NB4 (cell line): Measurements from ENCODE around the gene NECAB3.

Source experiments
- MYC ChIP-seq: IDR thresholded peaks from 2 replicates; pipeline ENCODE4 v1.6.1; 2011; ENCODE audit warnings: low read depth, low read length
- POLR2A ChIP-seq: IDR thresholded peaks from 2 replicates; pipeline ENCODE4 v1.6.1; 2011; ENCODE audit warnings: mild to moderate bottlenecking; ENCODE audit not compliant: insufficient read length; ENCODE audit errors: extremely low read depth
- TF ChIP-seq, protein P1 (sequence below): IDR thresholded peaks from one replicate; pipeline ENCODE4 v1.5.1; 2012; ENCODE audit warnings: low read depth, low read length
- TF ChIP-seq, protein P2 (sequence below): IDR thresholded peaks from 2 replicates; pipeline ENCODE4 v1.6.1; 2011; ENCODE audit warnings: low read depth, low read length

DNA sequence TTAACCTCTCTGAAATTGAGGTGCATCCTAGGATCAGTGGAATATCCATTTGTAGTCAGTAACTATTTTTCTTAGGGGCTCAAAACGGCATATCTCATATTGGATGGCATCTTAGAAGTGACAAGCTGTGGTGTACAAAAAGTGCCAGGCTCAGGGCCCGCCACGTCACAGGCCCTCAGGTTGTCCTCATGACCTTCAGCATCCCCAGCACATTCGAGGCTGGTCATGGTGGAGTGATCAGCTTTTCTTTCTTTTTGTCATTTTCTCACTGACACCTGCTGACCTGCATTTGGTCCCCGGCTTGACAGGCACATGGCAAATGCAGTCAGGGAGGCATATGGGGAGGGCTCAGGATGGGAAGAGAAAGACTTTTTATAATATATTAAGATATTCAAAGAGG lies 19.1 kb upstream of the NECAB3 start:
- TF ChIP-seq, protein P1, sequence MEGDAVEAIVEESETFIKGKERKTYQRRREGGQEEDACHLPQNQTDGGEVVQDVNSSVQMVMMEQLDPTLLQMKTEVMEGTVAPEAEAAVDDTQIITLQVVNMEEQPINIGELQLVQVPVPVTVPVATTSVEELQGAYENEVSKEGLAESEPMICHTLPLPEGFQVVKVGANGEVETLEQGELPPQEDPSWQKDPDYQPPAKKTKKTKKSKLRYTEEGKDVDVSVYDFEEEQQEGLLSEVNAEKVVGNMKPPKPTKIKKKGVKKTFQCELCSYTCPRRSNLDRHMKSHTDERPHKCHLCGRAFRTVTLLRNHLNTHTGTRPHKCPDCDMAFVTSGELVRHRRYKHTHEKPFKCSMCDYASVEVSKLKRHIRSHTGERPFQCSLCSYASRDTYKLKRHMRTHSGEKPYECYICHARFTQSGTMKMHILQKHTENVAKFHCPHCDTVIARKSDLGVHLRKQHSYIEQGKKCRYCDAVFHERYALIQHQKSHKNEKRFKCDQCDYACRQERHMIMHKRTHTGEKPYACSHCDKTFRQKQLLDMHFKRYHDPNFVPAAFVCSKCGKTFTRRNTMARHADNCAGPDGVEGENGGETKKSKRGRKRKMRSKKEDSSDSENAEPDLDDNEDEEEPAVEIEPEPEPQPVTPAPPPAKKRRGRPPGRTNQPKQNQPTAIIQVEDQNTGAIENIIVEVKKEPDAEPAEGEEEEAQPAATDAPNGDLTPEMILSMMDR: no peak
- TF ChIP-seq POLR2A (no peak), MYC (no peak)
- TF ChIP-seq, protein P2, sequence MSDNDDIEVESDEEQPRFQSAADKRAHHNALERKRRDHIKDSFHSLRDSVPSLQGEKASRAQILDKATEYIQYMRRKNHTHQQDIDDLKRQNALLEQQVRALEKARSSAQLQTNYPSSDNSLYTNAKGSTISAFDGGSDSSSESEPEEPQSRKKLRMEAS: no peak
